ENCODE measurements around the gene REC8.
A peak's percentile ranks its signal among the peaks of the same experiment; 100 is the strongest.

The REC8 gene

DNA sequence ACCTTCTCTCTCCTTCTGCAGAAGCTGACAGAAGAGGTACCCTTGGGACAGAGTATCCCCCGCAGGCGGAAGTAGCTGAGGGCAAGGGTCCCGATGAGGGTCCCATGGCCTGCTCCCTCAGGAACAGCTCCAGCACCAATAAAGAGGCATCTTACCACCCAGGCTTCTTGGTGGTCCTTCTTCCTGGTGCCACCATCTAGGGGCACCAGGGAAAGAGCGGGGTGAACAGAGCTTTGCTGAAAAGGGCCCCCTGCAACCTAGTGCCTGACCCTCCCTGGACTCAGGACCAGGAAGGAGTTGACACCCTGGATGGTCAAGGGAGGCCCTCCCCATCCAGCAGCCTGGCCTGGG lies 11.4 kb upstream of the REC8 start:
- DNase-seq, result no peak

DNA sequence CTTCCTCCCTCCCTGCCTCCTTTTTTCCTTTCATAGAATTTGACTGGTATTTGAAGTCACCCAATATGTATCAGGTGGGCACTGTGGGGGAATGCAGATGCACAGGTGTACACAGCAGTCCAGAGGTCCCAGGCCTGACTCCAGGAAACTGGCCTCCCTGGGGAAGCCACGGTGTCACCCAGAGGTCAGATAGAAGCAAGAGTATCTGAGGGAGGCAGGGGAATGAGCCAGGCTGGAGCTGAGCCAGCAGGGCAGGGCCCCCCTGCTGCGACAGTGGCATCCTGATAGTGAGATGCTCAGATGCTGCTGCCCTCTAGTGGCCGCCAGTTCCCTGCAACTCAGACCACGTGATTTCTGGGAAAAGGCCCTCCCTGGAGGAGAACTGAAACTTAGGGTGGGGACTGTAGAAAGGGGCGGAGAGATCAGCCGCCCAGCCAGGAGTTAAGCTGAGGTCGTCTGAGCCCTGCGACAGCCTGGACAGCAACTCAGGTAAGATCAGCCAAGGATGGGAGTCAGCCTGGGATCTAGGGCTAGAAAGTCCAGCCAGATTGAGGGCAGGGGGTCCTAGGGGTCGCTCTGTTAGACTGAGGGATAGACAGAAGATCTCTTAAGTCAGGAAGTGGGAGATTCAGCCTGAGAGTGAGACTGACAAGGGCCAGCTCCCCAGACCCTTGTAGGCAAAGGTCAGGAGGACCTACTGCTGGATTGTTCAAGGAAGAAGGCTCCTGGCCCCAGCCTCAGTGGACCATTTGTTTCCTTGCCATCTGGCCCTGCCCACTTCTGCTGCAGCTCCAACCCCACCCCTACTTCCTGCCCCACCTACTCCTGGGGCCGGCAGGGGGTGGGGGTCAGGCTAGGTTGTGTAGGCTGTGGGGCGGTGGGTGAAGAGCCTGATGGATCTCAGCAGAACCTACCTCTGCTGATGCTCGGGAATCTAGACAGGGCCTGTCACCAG lies 10.8 kb upstream of the REC8 start, which contains the start of gene IRF9:
TSS of gene IRF9 (plus strand) at position 416 of the 955 bp plus-strand sequence. CDS start 880 bp downstream, outside the sequence.
- DNase-seq, result peak; percentile 95 to 97

DNA sequence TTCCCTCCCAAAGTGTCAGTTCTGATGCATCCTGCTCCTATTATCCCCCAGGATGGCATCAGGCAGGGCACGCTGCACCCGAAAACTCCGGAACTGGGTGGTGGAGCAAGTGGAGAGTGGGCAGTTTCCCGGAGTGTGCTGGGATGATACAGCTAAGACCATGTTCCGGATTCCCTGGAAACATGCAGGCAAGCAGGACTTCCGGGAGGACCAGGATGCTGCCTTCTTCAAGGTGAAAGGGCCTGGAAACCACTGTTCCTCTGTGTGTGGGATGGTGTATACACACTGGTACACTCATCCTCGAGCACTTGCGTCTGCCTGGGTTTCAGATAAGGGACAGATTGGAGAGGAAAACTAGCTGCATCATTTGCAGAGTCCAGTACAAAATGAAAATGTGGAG lies 9.8 kb upstream of the REC8 start:
- DNase-seq, result no peak

DNA sequence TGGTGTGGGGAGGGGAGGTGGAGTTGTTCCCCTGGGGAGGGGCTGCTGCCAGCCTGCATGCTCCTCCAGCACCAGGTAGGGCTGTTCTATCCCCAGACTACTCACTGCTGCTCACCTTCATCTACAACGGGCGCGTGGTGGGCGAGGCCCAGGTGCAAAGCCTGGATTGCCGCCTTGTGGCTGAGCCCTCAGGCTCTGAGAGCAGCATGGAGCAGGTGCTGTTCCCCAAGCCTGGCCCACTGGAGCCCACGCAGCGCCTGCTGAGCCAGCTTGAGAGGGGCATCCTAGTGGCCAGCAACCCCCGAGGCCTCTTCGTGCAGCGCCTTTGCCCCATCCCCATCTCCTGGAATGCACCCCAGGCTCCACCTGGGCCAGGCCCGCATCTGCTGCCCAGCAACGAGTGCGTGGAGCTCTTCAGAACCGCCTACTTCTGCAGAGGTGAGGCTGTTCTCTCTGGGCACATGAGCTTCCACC lies 7.3 kb upstream of the REC8 start:
- no peak for DNase-seq

DNA sequence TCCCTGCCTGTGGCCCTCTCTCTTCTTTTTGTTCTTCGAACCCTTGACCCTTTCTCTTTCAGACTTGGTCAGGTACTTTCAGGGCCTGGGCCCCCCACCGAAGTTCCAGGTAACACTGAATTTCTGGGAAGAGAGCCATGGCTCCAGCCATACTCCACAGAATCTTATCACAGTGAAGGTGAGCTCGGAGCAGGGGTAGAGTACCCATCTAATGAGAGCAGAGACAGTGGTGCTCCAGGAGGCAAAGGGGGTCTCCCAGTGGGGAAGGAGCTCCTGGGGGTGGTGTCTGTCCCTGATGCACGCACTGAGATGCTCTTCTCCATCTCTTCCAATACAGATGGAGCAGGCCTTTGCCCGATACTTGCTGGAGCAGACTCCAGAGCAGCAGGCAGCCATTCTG lies 6.1 kb upstream of the REC8 start:
- no peak for DNase-seq

DNA sequence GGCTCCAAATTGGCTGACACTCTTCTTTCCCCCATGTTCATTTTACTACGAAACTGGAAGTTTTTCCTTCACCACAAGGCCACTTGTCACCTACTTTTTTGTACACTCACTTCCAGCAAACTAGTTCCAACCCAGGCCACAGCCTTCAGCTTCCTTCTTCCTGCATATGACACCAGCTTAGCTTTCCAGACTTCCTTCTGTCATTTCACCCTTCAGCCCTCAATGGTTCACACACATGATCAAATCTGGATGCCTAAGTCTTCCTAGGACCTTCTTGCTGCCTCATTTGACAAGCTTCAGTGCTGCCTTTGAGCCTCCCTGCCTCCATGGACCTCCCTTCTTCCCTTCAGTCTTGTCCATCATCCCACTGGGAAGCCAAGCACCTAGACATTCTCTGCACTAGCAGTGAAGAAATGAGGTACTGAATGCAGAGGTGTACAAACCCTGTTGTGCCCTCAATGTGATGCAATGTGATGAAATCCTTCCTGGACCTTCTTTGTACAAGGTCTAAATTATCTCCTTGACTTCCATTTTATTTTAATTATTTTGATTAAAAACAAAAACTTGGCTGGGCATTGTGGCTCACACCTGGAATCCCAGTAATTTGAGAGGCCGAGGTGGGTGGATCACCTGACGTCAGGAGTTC lies 4.3 kb upstream of the REC8 start:
- DNase-seq, result peak; percentile 64 to 67

DNA sequence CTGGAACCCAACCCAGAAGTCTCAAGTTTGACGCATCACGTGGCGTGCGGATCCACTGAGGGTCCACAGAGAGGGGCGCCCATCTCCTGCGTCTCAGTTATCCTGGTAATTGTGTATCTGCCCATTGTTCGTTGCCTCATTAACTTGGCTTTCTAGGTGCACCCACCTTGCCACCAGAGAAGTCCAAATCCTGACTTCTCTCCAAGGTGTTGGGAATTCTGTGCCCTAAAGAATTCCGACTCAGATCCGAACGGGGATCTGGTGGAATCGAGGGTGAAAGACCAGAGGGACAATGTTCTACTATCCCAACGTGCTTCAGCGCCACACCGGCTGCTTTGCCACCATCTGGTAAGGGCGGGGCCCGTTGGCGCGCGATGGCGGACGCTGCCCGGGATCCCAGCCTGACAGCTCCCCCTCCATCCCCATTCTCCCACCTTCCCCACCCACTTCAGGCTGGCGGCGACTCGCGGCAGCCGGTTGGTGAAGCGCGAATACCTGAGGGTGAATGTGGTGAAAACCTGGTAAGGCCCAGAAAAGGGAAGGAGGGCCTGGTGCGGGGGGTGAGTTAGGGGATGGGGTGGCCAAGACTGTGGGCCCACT lies 481 bp downstream of the REC8 start:
- no peak for DNase-seq

DNA sequence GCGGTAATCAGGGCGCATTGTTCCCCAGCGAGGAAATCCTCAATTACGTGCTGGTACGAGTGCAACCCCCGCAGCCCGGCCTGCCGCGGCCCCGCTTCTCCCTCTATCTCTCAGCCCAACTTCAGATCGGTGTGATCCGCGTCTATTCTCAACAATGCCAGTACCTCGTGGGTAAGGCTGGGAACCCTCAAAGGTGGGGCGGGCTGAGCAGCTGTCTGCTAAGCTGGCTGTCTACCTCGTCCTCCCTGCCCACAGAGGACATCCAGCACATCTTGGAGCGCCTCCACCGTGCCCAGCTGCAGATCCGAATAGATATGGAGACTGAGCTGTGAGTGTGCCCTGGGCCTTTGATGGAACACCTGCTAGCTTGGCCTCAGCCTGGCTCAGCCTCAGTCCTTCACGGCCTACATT lies 996 bp downstream of the REC8 start:
- DNase-seq, result no peak

DNA sequence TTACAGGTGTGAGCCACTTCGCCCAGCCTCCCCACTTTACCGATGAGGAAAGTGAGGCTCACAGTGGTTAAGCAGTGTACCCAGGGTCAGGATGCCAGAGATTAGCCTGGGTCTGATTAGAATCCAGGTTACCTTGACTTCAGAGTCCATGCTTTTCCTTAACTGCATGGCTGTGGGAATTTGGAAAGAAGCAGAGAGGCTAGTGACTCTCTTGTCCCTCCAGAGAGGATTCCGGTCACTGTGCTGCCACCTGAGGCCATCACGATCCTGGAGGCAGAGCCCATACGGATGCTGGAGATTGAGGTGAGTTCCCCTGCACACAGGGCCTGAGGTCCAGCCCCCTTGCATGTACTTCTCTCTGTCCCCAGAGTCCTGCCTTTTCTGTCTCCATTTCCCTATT lies 4.7 kb downstream of the REC8 start:
- DNase-seq, result no peak

DNA sequence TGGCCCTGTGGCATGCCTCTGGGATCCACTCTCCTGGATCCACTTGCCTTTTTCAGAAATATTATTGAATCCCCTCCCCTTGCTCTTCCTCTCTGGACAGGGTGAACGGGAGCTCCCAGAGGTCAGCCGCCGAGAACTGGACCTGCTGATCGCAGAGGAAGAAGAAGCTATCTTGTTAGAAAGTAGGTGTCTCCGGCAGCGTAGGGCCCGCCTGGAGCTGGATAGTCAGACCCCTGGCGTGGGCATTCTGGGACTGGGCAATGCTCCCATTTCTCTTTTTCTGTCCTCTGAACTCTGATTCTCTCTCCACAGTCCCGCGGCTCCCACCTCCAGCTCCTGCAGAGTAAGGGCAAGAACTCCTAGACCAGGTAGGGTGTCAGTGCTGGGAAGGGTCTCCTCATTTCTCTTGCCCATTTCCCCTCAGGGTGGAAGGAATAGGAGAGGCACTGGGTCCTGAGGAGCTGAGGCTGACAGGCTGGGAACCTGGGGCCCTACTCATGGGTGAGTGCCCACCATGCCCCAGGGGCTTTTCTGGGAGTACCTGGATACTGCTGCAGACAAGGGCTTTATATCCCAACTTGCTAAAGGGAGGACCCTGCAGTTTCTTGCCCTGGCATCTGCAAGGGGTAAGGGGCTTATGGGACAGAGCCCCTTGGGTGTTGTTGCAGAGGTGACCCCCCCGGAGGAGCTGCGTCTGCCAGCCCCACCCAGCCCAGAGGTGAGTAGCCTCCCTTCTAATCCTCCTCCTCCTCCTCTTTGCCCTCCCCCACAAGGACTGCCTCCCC lies 5.4 kb downstream of the REC8 start:
- DNase-seq, result no peak

DNA sequence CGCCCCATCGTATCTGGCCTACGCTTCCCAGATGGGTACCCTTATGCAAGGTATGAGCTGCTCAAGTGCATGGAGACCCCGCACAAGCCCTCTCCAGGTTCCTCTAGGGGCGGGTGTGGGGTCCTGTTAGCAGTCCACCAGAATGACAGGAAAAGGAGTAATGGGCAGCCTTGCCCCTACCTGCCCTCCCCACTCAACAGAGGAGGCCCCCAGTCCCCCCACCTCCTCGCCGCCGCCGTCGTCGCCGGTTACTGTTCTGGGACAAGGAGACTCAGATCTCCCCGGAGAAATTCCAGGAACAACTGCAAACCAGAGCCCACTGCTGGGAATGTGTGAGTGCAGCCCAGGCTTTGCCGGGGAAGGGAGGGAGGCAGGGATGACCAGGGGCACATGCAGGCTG lies 6.0 kb downstream of the REC8 start:
- no peak for DNase-seq

DNA sequence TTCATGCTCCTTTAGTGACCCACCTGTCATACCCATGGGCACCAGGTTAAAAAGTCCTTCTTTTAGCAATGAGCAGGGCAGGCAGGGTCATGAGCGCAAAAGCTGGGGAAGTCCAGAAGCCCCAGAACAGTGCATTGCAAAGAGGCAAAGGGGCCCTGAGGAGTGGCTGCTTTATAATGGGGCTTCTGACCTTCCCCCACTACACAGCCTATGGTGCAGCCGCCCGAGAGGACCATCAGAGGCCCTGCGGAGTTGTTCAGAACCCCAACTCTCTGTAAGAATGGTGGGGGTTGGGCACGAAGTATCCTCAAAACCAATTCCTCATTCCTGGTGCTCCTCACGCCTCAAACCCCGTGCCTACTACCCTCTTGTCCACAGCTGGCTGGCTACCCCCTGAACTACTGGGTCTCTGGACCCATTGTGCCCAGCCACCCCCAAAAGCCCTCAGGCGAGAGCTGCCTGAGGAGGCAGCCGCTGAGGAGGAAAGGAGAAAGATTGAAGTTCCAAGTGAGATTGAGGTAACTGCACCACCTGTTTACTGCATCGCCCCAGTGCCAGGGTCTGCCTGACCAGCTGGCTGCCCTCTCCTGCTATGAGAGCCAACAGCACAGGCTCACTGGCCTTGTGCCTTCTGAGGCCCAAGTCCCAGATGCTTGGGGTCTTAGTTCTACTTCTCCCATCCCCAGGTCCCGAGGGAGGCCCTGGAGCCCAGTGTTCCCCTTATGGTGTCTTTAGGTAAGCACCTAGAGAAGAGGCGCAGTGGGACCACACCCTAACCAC lies 6.7 kb downstream of the REC8 start:
- DNase-seq, result no peak

DNA sequence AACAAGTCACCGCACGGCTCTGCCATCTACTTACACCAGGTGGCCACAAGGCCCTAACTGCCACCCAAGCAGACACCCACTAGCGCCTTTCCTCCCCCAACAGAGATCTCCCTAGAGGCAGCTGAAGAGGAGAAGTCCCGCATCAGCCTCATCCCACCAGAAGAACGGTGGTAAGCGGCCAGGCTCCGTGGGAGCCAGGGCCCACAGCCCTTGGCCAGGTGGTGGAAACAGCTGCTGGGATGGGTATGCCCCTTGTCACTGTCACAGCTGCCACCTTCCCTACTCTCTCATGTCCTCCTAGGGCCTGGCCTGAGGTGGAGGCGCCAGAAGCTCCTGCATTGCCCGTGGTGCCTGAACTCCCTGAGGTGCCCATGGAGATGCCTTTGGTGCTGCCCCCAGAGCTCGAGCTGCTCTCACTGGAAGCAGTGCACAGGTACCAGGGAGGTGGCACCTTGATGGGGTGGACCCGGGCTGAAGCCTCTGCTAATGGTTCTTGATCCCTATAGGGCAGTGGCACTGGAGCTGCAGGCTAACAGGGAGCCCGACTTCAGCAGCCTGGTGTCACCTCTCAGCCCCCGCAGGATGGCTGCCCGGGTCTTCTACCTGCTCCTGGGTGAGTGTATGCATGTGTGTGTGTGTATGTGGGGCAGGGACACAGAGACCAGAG lies 7.5 kb downstream of the REC8 start:
- no peak for DNase-seq

DNA sequence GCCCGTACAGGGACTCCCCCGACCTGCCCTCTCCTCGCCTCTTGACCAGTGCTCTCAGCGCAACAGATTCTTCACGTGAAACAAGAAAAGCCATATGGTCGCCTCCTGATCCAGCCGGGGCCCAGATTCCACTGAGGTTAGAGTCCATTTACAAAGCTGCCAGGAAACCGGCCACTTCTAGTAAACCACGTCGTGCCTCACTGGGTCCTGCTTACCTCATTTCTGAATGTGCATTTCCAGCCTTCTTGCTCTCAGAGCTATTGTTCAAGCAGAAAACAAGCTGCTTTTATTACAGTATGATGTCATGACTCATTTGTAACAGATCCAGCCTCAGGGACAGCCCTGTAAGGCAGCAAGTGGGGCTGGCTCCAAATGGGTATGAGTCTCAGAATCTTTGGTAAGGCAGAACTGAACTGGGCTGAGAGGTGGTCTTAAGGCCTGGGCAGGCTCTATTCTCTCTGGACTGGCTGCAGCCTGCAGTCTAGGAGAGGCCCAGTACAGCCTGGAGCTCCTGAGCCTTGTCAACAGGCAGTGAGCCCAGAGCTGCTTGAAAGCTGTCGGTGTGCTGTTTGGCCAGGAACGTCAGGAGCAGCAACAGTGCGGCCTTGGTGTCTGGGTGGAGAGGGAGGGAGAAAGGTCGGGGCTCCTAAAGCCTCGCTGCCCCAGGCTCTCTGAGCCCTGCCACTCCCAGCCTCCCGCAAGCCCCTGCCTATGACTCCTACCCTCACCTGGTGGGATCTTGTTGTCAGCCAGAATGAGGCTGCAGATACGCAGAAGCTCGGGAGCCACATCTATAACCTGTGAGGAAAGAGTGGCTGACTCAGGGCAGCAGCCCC lies 8.3 kb downstream of the REC8 start:
- no peak for DNase-seq

DNA sequence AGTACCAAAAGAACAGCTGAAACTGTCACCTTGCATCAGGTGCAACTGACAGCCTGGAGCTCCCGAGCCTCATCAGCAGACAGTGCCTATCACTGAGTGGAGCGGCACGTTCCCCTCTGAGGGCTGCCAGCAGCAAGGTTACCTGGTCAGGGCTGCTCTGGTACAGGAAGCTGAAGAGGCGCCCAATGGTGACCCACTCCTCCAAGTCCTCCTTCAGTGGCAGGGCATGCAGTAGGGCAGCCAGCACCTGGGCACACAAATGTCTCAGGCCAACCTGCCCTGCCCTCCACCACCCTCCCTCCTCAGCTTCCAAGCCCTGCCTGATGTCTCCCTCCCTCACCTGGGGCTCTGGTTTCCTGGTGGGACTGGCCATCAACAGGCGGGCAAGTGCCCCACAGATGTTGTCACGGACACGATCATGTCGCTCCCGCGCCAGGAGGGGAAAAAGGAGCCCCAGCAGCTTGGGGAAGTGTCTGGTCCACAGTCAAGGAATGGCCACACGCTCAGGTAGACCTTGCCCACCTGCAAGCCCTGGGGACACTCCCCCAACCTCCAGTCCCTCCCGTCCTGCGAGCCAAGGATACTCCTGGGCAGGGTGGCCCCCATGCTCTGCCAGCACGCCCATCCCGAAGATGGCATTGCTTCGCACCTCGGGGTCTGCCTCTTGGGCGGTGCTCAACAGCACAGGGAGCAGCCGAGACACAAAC lies 9.6 kb downstream of the REC8 start:
- no peak for DNase-seq

DNA sequence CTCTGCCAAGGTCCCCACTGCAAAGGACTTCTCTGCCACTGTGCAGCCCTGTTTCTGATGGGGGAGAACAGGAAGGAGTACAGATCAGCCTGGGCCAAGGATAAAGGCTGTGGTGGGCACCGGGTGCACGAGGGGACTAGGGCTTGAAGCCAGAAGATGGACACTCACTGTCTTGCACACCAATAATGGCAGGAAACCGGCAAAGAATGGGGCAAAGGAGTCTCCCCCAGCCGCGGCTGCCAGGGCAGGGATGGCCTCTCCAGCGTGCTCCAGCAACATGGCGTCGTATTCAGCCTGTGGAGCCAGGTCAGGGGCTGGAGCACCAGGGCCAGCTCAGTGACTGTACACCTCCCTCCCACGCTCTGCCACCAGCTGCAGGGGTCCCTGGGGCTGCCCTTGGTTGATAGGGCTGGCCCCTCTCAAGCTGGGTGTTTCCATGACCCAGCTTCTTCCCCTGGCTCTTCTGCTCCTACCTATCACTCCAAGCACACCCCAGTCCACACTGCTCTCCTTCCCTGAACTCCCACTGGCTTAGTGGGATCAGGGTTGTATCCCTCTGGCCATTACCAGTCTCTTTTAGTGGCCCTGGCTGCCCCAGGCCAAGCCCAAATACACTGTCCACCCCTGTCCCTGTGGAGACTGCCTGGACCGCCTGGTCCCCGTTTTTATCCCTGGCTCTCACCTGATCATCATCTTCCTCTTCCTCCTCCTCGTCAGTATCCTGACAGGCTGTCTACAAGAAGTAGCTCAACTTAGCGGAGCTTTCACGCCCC lies 10.4 kb downstream of the REC8 start:
- DNase-seq, result no peak

DNA sequence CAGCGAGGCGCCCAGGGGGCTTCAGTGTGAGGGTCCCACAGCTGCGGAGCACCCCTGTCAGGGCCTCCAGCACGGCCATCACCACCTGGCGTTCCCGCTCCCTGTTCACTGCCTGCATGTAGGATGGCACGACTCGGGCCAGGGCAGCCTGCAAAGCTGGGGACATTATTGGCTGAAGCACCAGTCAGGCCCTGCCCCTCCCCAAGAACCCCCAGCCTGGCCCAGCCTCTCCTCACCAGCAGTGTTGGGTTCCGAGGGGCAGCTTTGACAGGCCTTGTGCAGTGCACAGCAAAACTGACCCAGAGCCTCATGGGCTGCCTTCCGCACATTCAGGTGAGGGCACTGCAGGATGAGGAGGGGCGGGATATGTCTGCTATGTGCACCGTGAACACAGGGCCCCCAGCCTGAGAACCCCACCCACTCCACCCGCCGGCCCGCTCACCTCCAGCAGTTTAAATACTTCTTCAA lies 11.2 kb downstream of the REC8 start:
- DNase-seq, result no peak

DNA sequence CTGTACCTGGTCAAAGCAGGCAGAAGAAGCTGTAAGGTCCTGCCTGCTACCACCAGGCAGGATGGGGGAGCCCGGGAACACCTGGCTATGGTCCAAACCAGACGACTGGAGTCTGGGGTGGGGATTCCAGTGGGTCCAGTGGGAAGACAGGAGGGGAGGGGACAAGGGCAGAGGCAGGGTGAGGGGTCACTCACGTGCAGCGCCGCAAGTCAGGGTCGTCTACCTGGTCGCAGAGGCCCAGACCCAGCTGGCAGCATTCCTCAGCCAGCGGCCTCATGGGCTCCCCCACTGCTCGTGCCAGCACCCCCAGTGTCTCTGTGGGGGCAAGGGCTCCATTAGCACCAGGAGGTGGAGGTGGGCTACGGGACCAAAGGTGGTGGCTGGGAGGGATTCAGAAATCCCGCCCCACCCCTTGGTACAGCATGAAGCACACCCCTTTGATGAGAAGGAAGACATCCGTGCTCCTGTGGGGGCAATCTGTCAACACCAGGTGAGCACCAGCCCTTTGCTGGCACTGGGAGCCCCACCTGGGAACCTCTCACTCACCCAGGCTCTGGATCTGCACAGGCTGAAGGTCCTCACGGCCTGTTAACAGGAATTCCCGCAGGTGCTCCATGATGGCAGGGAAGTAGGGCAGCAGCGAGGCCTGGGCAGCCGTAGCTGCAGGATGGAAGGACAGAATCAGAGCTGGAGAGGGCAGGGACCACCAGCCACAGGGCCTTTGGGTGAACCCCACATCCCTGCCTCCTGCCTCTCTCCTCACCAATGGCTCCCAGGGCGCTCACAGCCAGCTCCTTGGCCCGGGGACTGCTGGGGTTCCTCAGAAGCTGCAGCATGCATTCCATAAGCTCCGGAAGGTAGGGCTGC lies 12.5 kb downstream of the REC8 start:
- no peak for DNase-seq
